Effector CD8-positive, alpha-beta T cell (primary cell): ENCODE results near the gene MMP17.
"Not testable (repeated sequence)": the region's sequence is repeated elsewhere in the genome, so short reads cannot be mapped to it uniquely, and the experiment has no call there.

Source experiments
- DNase-seq: peaks from one replicate; lab custom pipeline; 2025; lab: John Stamatoyannopoulos, UW

Gene MMP17

DNA sequence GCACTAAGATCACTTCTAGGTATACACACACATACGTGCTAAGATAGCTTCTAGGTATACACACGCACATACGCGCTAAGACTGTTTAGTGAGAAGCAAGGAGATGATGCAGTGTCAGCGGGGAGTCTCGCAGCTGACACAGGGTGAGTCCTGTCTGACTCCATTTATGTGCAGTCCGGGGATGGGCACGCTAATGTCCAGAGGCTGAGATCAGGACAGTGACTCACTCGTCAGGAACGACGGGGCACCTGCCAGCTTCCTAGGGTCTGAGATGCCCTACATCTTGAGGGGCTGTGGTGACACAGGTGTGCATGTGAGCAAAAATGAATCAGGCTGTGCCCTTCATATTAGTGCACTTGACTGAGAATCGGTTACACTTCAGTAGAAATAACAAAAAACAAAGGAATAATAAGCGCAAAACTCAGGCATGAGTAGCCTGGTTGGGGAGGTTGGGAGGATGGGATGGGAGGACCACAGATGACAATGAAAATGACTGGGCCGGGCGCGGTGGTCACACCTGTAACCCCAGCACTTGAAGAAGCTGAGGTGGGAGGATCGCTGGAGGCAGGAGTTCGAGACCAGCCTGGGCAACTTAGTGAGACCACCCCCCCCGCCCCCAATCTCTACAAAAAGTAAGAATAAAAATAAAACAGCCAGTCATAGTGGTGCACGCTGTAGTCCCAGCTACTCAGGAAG, 37.1 kb downstream of the MMP17 start:
- no peak for DNase-seq

GRCh38 chr12:131867471-131867870, 39.3 kb downstream of the MMP17 start:
- DNase-seq = no peak

DNA sequence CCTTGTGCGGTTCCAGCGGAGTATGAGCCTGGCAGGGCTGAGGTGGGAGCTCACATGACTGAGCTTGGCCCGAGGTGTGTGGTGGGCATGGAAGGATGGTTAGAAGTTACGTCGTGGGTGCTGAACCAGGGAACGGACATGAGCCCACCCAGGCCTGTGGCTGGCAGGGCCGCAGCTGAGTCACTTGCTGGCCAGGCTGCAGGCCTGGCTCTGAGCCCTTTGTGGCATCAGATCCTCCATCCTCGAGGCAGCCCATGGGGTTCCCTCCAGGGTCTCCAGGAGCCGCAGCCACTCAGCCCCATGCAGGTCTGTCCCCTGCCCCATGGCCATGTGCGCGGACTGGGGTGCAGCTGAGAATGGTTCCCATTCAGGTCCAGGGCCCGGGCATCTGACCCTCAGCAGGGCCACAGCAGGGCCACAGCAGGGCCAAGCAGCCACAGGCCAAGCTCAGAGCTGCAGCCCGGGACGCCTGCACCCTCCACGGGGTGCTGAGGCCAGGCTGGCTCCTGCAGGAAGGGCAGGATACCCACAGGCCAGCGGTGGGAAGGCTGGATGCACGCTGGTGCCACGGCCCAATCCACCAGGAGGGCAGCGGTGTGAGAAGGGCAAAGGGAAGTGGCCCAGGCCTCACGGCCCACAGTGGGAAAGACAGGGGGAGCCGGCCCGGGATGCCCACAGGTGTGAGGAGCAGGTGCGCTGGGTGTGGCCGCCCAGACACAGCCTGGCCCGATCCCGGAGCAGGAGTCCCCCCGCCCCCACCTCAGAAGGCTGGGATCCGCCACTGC, 39.9 kb downstream of the MMP17 start:
- no peak for DNase-seq

DNA sequence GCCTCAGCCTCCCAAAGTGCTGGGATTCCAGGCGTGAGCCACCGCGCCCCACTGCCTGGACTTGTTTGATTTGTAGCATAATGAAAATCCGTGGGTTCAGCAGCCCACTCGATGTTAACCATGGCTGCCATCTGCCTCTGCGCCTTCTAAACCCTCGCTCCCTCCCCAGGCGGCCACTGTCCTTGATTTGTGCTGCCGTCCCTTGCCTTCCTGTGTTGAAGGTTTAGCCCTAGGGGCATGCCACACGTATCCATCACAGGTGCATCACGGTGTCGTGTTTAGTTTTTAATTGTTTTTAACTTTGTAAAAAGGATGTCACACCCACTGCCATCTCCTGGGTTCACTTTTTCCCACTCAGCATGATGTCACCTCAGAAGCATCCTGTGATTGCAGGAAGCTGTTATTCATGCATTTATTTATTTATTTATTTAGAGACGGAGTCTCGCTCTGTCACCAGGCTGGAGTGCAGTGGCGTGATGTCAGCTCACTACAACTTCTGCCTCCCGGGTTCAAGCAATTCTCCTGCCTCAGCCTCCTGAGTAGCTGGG, 41.8 kb downstream of the MMP17 start:
- DNase-seq = no peak

DNA sequence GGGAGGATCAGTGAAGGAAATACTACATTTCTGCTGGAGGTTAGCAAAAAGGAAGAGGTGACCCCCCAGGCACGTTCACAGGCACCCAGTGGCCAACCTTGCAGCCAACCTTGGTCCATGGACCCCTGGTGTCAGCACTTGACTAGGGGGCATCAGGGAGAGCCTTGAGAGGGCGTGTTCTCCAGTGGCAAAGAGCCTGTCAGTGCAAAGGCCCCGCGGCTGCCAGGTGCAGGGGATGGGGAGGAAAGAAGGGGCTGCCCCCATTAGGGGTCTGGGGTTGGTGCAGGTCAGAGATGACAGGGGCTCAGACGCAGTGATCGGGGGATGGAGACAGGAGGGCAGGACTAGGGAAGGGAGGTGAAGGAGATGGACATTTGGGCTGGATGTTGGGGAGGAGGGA, 43.5 kb downstream of the MMP17 start:
- no peak for DNase-seq

DNA sequence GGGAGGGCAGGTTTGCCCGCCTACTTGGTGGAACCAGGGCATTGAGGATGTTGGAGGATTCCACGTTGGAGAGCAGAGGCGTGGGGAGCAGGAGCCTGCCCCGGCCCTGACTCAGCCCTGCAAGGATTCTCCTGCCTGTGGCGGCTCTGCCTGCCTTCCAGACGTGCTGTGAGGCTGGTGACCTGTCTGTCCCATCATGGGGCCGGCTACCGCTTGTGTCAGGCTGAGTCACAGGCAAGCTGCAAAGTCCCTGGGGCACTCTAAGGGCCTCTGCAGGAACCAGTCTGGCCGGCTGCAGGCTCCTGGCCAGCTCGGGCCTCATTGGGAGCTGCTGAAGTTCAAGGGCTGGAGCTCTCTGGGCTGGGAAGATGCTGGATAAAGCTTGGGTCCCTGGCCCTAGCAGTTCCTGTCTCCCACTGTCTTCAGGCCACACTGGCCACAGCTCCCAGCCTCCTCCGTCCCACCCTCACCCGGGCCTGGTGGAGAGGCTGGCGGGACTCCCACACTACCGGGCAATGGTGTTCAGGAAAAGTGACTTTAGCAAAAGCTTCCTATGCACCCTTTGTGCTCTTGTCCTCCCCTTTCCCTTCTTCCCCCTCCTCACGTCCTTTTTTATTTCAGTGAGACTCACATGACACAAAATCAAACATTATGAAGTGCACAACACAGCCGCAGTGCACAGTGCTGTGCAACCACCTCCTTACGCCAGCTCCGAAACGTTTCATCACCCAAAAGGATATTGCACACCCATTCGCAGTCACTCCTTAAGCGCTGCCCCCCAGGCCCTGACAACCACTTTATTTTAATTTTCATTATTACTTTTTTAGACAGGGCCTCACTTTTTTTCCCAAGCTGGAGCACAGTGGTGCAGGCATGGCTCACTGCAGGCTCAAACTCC, 44.2 kb downstream of the MMP17 start:
- no peak for DNase-seq

- no peak for DNase-seq
These were observed 45.1 kb downstream of the MMP17 start for GRCh38 chr12:131873293-131873692.

DNA sequence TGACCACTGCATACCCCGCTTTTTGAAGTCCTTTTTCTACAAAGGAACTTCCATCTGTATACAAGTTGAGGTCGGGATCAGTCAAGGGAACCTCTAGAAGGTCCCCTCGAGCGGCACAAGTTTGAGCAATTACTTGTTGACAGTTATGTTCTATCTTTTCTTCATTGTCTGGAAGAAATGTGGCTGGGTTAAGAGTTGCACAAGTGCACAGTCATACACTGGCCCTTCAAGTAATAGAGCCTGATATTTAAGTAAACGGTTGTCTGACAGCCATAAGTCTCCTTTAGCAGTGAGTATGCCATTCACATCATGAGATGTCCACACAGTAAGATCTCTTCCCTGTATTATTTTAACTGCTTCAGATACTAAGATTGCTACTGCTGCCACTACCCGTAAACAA, 46.8 kb downstream of the MMP17 start:
- not testable (repeated sequence) for DNase-seq

DNA sequence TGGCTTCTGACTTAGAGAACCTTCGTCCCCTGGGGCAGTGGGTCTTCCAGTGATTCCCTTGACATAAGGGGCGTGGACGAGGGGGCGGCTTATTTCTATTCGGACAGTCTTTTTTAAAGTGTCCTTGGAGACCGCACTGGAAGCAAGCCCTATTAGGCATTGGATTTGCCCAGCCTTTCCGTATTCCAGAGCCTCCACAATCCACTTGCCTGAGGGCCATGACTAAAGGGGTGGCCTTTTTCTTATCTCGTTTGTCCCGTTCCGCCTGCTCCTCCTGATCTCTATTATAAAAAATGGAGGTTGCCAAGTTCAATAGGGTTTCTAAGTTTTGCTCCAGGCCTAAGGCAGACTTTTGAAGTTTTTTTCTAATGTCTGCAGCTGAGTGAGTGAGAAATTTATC, 49.0 kb downstream of the MMP17 start:
- not testable (repeated sequence) for DNase-seq

DNA sequence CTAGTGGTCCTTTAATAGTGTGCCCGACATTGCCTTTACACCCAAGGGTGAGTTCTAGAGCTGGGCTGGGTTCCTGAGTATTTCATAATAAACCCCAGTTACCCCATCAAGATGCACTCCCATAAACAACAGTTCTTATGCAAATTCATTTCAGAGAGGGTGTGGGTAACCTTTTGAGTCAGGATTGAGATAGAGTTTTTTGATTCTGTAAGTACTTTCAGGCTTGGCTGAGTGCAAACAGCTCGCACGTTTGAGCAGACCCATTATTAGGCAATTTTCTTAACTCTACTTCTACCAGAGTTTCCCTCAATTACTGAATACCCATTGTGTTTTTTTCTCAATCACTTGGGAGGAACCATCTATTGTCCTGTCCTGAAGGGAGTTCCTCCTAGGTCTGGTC, 50.2 kb downstream of the MMP17 start:
- DNase-seq = not testable (repeated sequence)

DNA sequence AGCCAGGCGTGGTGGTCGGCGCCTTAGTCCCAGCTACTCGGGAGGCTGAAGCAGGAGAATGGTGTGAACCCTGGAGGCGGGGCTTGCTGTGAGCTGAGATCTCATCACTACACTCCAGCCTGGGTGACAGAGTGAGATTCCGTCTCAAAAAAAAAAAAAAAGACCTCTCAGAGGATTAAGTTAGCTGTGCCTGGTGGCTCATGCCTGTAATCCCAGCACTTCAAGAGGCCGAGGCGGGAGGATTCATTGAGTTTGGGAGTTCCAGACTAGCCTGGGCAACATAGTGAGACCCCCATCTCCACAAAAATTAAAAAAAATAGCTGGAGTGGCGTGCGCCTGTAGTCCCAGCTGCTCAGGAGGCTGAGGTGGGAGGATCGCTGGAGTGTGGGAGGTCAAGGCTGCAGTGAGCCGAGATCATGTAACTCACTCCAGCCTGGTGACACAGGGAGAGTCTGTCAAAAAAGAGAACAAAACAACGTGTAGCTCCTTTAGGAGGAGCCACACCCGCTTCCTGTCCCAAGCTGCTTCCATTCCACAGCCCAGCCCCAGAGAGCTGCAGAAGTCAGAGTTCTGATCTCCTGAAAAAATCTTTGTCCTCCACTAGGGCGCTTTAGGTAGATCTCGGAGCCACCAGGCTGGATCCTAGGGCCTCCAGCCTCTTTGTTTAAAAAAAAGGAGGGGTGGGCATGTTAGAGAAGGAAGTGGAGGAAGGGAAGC, 54.8 kb downstream of the MMP17 start:
- no peak for DNase-seq

GRCh38 chr12:131883521-131883900, 55.3 kb downstream of the MMP17 start:
- DNase-seq = no peak

DNA sequence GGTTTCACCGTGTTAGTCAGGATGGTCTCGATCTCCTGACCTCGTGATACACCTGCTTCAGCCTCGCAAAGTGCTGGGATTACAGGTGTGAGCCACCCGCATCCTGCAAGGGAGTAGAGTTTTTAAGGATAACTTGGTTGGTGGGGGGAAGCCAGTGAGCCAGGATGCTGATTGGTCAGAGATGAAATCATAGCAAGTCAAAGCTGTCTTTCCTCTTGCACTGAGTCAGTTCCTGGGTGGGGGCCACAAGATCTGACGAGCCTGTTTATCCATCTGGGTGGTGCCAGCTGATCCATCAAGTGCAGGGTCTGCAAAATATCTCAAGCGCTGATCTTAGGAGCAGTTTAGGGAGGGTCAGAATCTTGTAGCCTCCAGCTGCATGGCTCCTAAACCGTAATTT, 56.9 kb downstream of the MMP17 start:
- not testable (repeated sequence) for DNase-seq

DNA sequence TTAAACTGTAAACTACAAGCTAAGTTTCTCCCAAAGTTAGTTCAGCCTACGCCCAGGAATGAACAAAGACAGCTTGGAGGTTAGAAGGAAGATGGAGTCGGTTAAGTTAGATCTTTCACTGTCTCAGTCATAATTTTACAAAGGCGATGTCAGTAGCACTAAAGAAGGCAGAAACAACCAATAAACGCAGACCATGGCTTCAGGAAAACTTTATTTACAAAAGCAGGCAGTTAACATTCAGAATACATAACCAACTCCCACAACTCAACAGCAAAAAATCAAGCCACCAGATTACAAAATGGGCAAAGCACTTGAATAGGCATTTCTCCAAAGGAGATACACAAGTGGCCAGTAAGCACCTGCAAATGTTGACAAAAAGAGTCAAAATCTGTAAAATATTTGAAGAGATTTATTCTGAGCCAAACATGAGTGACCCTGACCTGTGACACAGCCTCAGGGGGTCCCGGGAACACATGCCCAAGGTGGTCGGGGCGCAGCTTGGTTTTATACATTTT, 57.4 kb downstream of the MMP17 start:
- DNase-seq = no peak

GRCh38 chr12:131891722-131892121, 63.5 kb downstream of the MMP17 start:
- not testable (repeated sequence) for DNase-seq

DNA sequence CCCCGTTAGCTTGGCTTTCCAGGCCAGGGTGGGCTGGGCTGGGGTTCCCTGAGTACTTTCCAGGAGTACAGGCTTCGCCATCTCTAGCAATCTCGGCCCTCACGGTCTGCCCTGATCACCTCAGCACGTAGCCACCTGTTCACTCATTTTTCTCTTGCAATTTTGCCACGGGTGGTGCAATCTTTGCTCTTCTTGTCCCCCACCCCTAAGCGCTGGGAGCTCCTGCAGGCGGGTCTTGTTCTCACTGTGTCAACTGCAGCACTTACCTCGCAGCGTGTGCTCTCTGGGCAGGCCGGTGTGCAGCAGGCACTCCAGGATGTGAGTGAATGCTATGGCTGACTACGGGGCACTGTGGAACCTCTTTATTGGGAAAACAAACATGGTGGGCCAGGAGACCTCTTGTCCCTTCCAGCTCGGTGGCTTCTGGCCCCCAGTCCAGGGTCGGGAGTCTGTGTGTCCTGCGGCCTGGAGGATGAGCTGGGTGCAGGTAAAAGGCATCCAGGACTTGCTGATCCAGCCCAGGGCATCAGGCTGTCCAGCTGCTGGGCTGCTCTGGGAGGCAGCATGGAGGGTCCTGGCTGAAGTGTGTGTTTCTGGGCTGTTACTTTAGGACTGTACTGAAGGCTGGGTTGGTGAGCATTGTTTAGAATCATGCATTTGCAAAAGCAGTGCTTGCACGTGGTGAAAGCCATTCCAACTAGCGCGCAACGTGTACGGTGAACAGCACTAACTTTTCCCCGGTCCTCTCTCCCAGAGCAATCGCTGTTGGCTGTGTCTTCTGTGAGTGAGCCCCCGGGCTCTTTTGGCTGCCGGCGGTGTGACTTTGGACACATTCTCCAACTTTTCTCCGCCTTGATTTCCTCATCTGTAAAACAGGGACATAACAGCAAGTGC, 64.8 kb downstream of the MMP17 start:
- DNase-seq = no peak

DNA sequence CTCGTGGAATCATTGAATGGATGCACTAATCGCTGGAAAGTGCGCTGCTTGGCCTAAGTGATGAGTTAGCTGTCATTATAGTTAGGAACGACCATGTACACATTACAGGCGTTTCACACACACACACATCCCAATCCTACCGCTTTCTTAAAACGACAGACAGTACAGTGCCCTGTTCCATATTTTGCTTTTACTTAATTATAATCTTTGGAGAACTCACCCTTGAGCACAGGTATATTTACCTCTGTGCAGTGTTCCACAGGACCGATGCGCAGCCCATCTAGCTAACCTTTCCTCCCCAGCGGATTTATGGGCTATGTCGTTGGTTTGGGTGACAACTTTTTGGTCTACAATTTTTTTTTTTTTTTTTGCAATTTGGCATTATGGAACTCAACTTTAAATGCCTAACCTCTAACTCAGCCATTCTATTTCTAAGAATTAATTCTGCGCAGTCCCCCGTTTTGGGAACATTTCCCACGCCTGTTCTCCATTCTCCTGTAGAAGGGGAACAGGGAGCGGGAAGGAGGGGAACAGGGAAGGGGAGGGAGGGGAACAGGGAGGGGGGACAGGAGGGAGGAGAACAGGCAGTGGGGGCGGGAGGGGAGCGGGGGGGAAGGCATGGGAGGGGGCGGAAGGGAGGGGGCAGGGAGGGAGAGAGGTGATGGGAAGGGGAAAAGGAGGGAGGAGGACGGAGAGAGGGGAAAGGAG, 65.6 kb downstream of the MMP17 start:
- no peak for DNase-seq

DNA sequence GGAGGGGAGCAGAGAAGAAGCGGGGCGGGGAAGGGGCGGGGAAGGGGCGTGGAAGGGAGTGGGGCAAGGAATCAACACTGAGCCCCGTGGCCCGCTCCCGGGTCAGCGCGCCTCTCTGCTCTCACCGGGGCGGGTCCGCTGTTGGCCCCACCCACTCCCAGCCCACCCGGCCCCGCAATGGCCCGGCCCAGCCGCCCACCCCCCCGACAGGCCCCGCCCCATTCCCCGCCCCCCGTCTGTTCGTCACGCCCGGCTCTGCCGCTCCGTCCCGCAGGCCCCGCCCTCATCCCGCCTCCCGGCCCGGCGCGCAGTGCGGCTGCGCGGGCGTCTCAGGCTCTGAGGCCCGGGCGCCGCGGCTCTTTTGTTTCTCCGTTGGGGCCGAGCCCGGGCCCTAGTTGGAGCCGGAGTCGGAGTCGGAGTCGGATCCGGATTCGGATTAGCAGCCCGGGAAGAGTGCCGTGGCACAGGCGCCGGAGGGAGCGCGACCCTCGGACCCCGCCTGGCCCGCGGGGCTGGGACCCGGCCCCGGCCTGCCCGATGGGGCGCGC, 66.2 kb downstream of the MMP17 start, which contains the start of gene ULK1:
Gene ULK1 (plus strand): TSS at position 310 of the 548 bp plus-strand sequence. CDS start 380 bp downstream, outside the sequence.
- peak; percentile 92 for DNase-seq

- no peak for DNase-seq
These were observed 66.9 kb downstream of the MMP17 start for GRCh38 chr12:131894981-131895639.
